Karpas-422 (cell line): Measurements from ENCODE around the gene ZNF619. TPM values are rescaled to one million over a fixed set of nuclear protein-coding genes. Genes with fewer than 3 reads are reported as not detected.
"Not testable (repeated sequence)": the region's sequence is repeated elsewhere in the genome, so short reads cannot be mapped to it uniquely, and the experiment has no call there.

Experiments used
- DNase-seq: peaks from one replicate; pipeline ENCODE4 v3.0.0-alpha.2; 2015
- H2AFZ ChIP-seq: fragments of 200-600 bp; sonication (generic); 2 replicates; pipeline ENCODE4 v1.6.1; 2014; ENCODE audit warnings: antibody characterized with exemption, low read length, mixed read lengths
- H3K27ac ChIP-seq: fragments of 200-600 bp; sonication (generic); 2 replicates; pipeline ENCODE4 v1.5.1; 2014; ENCODE audit warnings: mild to moderate bottlenecking, low read length, moderate library complexity
- H3K27me3 ChIP-seq: fragments of 200-600 bp; sonication (generic); 2 replicates; pipeline ENCODE4 v1.6.1; 2014; ENCODE audit warnings: low read length, mixed read lengths
- H3K36me3 ChIP-seq: fragments of 200-600 bp; sonication (generic); 2 replicates; pipeline ENCODE4 v1.6.1; 2014; ENCODE audit warnings: low read length, mixed read lengths; ENCODE audit not compliant: insufficient read depth
- H3K4me1 ChIP-seq: fragments of 200-600 bp; sonication (generic); 2 replicates; pipeline ENCODE4 v1.6.1; 2014; ENCODE audit warnings: mild to moderate bottlenecking, low read length, mixed read lengths
- H3K4me2 ChIP-seq: fragments of 200-600 bp; sonication (generic); 2 replicates; pipeline ENCODE4 v1.6.1; 2014; ENCODE audit warnings: low read length, low read depth, mild to moderate bottlenecking; ENCODE audit not compliant: poor library complexity, severe bottlenecking
- H3K4me3 ChIP-seq: fragments of 200-600 bp; sonication (generic); 2 replicates; pipeline ENCODE4 v1.5.1; 2014; ENCODE audit warnings: mild to moderate bottlenecking, antibody characterized with exemption, low read length, mixed read lengths
- H3K79me2 ChIP-seq: fragments of 200-600 bp; sonication (generic); 2 replicates; pipeline ENCODE4 v1.6.1; 2014; ENCODE audit warnings: mild to moderate bottlenecking, low read length, mixed read lengths
- H3K9ac ChIP-seq: fragments of 200-600 bp; sonication (generic); 2 replicates; pipeline ENCODE4 v1.6.0; 2014; ENCODE audit warnings: low read length
- H3K9me2 ChIP-seq: fragments of 200-600 bp; sonication (generic), shearing (Covaris generic); replicated peaks from 2 replicates; pipeline ENCODE4 v1.6.0; 2014; ENCODE audit warnings: mild to moderate bottlenecking, low read length, moderate library complexity; ENCODE audit not compliant: insufficient read depth
- H3K9me3 ChIP-seq: fragments of 300-700, 200-600 bp; sonication (generic); 2 replicates; pipeline ENCODE4 v1.6.1; 2014; ENCODE audit warnings: low read length, mixed read lengths
- H4K20me1 ChIP-seq: fragments of 200-600 bp; sonication (generic); 2 replicates; pipeline ENCODE4 v1.6.1; 2014; ENCODE audit warnings: mild to moderate bottlenecking, antibody characterized with exemption, low read length, low read depth; ENCODE audit not compliant: insufficient read depth
- total RNA-seq: library from RNA; depleted of rRNA; stranded (reverse); fragments of >200 nt; shearing (Covaris generic); gene quantifications from 2 replicates; pipeline ENCODE4 v1.2.3, GENCODE V29; 2014; ENCODE audit warnings: low replicate concordance

ZNF619 gene
- total RNA-seq, 1 experiment from 2014 or later = 13.3 TPM

- Histone ChIP-seq H3K36me3 (peaks cover 46% of the 10 kb centered on the region), H4K20me1 (peaks cover 13% of the 10 kb centered on the region; the same call in 1 of the 2 replicates), H3K79me2 (peaks cover 31% of the 10 kb centered on the region), H3K4me1 (peaks cover 20% of the 10 kb centered on the region)
- not testable (repeated sequence) for H3K9me3 ChIP-seq, H3K27ac ChIP-seq, H3K4me2 ChIP-seq, H3K4me3 ChIP-seq, H3K27me3 ChIP-seq, H3K9me2 ChIP-seq, H2AFZ ChIP-seq, H3K9ac ChIP-seq
- peak; percentile 26 for DNase-seq
Measured at GRCh38 chr3:40460481-40460880, 16.4 kb upstream of the ZNF619 start.

- no peaks in the 10 kb centered on the region for H3K9me3 ChIP-seq
- no peaks in the 10 kb centered on the region for H3K9me2 ChIP-seq
- no peak for DNase-seq
- peaks cover 31% of the 10 kb centered on the region for H3K79me2 ChIP-seq
- H3K27me3 ChIP-seq = no peaks in the 10 kb centered on the region
- H3K36me3 ChIP-seq = peaks cover 46% of the 10 kb centered on the region
- H3K27ac ChIP-seq = no peak overlapping the region
- H3K4me3 ChIP-seq = no peak overlapping the region
- H2AFZ ChIP-seq = no peak overlapping the region
- no peak overlapping the region for H3K4me2 ChIP-seq
- H3K4me1 ChIP-seq = peaks cover 19% of the 10 kb centered on the region
- no peak overlapping the region for H3K9ac ChIP-seq
- peaks cover 13% of the 10 kb centered on the region; the same call in 1 of the 2 replicates for H4K20me1 ChIP-seq
Measured at GRCh38 chr3:40461161-40461560, 15.8 kb upstream of the ZNF619 start.

- H2AFZ ChIP-seq, H3K4me2 ChIP-seq, H3K27ac ChIP-seq, H3K9ac ChIP-seq, H3K9me2 ChIP-seq, H3K27me3 ChIP-seq, H3K9me3 ChIP-seq, DNase-seq, H3K4me3 ChIP-seq: not testable (repeated sequence)
- Histone ChIP-seq H3K79me2 (peaks cover 20% of the 10 kb centered on the region), H4K20me1 (peaks cover 11% of the 10 kb centered on the region; the same call in 1 of the 2 replicates), H3K4me1 (peaks cover 14% of the 10 kb centered on the region), H3K36me3 (peaks cover 45% of the 10 kb centered on the region)
Measured at GRCh38 chr3:40462838-40463237, 14.1 kb upstream of the ZNF619 start.

- Histone ChIP-seq H3K27me3 (no peaks in the 10 kb centered on the region), H3K4me1 (peaks cover 7% of the 10 kb centered on the region), H3K27ac (no peak overlapping the region), H3K9me3 (no peaks in the 10 kb centered on the region), H3K9ac (no peak overlapping the region), H3K36me3 (peaks cover 38% of the 10 kb centered on the region), H2AFZ (no peak overlapping the region), H3K4me2 (no peak overlapping the region), H3K9me2 (no peaks in the 10 kb centered on the region), H3K4me3 (no peak overlapping the region), H3K79me2 (peaks cover 13% of the 10 kb centered on the region), H4K20me1 (peaks cover 3% of the 10 kb centered on the region; the same call in 1 of the 2 replicates)
- no peak for DNase-seq
Measured at GRCh38 chr3:40463579-40463978, 13.3 kb upstream of the ZNF619 start.

GRCh38 chr3:40464339-40465110 lies 12.4 kb upstream of the ZNF619 start:
- H3K36me3 ChIP-seq = peaks cover 29% of the 10 kb centered on the region; the same call in 1 of the 2 replicates

GRCh38 chr3:40465111-40465407 lies 11.9 kb upstream of the ZNF619 start:
- no peaks in the 10 kb centered on the region for H4K20me1 ChIP-seq
- no peak overlapping the region for H2AFZ ChIP-seq
- no peaks in the 10 kb centered on the region for H3K27me3 ChIP-seq
- no peaks in the 10 kb centered on the region for H3K9me2 ChIP-seq
- peaks cover 25% of the 10 kb centered on the region; the same call in 1 of the 2 replicates for H3K36me3 ChIP-seq
- H3K4me1 ChIP-seq = no peaks in the 10 kb centered on the region
- H3K4me3 ChIP-seq = no peak overlapping the region
- no peak for DNase-seq
- H3K4me2 ChIP-seq = no peak overlapping the region
- H3K79me2 ChIP-seq = 0 out of 2 replicates have a peak, but pooled peaks cover under 1% of the 10 kb centered on the region
- H3K9ac ChIP-seq = no peak overlapping the region
- H3K27ac ChIP-seq = no peak overlapping the region
- H3K9me3 ChIP-seq = no peaks in the 10 kb centered on the region

More at GRCh38 chr3:40464339-40465110, 12.4 kb upstream of the ZNF619 start:
- Histone ChIP-seq H3K4me3 (no peak overlapping the region), H4K20me1 (no peaks in the 10 kb centered on the region), H3K4me2 (no peak overlapping the region), H3K4me1 (no peaks in the 10 kb centered on the region), H3K79me2 (0 out of 2 replicates have a peak, but pooled peaks cover 4% of the 10 kb centered on the region), H3K9me2 (no peaks in the 10 kb centered on the region), H3K9me3 (no peaks in the 10 kb centered on the region), H3K27me3 (no peaks in the 10 kb centered on the region), H3K9ac (no peak overlapping the region), H3K27ac (no peak overlapping the region), H2AFZ (no peak overlapping the region)
- DNase-seq = peak; percentile 53

GRCh38 chr3:40465456-40465855 lies 11.5 kb upstream of the ZNF619 start:
- no peaks in the 10 kb centered on the region for H4K20me1 ChIP-seq
- no peak overlapping the region for H3K4me2 ChIP-seq
- H3K4me1 ChIP-seq = no peaks in the 10 kb centered on the region
- H3K9ac ChIP-seq = no peak overlapping the region
- no peaks in the 10 kb centered on the region for H3K27me3 ChIP-seq
- H3K9me2 ChIP-seq = no peaks in the 10 kb centered on the region
- peaks cover 21% of the 10 kb centered on the region; the same call in 1 of the 2 replicates for H3K36me3 ChIP-seq
- no peak overlapping the region for H3K4me3 ChIP-seq
- no peak overlapping the region for H2AFZ ChIP-seq
- no peaks in the 10 kb centered on the region for H3K9me3 ChIP-seq
- H3K27ac ChIP-seq = no peak overlapping the region
- DNase-seq = no peak
- no peaks in the 10 kb centered on the region for H3K79me2 ChIP-seq

GRCh38 chr3:40468018-40468417 lies 8.9 kb upstream of the ZNF619 start:
- no peak for DNase-seq
- H3K27me3 ChIP-seq = no peaks in the 10 kb centered on the region
- H3K4me3 ChIP-seq = no peak overlapping the region
- H3K79me2 ChIP-seq = no peaks in the 10 kb centered on the region
- no peak overlapping the region for H3K4me2 ChIP-seq
- H3K4me1 ChIP-seq = no peaks in the 10 kb centered on the region
- H3K9me2 ChIP-seq = no peaks in the 10 kb centered on the region
- no peaks in the 10 kb centered on the region for H4K20me1 ChIP-seq
- H3K36me3 ChIP-seq = peaks cover 7% of the 10 kb centered on the region; the same call in 1 of the 2 replicates
- no peaks in the 10 kb centered on the region for H3K9me3 ChIP-seq
- no peak overlapping the region for H2AFZ ChIP-seq
- no peak overlapping the region for H3K9ac ChIP-seq
- no peak overlapping the region for H3K27ac ChIP-seq
